Heart left ventricle (tissue), 16 donors: Measurements from ENCODE around the gene PARVA. TPM values are rescaled to one million over a fixed set of nuclear protein-coding genes. Genes with fewer than 3 reads are reported as not detected.

ENCODE experiments used
- ATAC-seq, 4 donors: fragments of 200-7000 bp; cut with Tn5 transposase; one replicate each; pipeline ENCODE4 v1.9.1; 2020 to 2022; ENCODE audit warnings: moderate library complexity in 4 of 4, mild to moderate bottlenecking in 3 of 4, moderate number of reproducible peaks in 1 of 4
- DNase-seq, 5 donors: peaks; one replicate each; pipeline ENCODE4 v3.0.0-alpha.2; 2020
- H3K27ac ChIP-seq, 12 donors: fragments of 200-600 bp; sonication (generic) in 4 of 12; one replicate each; pipeline versions ENCODE4 v1.5.0 to v1.8.0; 2016 to 2022; ENCODE audit warnings: mild to moderate bottlenecking in 2 of 12
- H3K27me3 ChIP-seq, 9 donors: fragments of 200-600 bp; sonication (generic) in 2 of 9; one replicate each; pipeline versions ENCODE4 v1.5.1 to v1.8.0; 2016 to 2022; ENCODE audit warnings: mild to moderate bottlenecking in 3 of 9
- H3K36me3 ChIP-seq, 9 donors: fragments of 200-600 bp; sonication (generic) in 2 of 9; one replicate each; pipeline versions ENCODE4 v1.5.0 to v1.8.0; 2018 to 2022; ENCODE audit warnings: mild to moderate bottlenecking in 2 of 9
- H3K4me1 ChIP-seq, 12 donors: fragments of 200-600 bp; sonication (generic) in 4 of 12; one replicate each; pipeline versions ENCODE4 v1.5.0 to v1.8.0; 2016 to 2022; ENCODE audit warnings: mild to moderate bottlenecking in 3 of 12
- H3K4me3 ChIP-seq, 12 donors: fragments of 200-600 bp; sonication (generic) in 4 of 12; one replicate each; pipeline versions ENCODE4 v1.5.0 to v1.8.0; 2017 to 2022; ENCODE audit warnings: mild to moderate bottlenecking in 9 of 12, moderate library complexity in 4 of 12
- H3K9me3 ChIP-seq, 12 donors: fragments of 200-600 bp; sonication (generic) in 4 of 12; one replicate each; pipeline versions ENCODE4 v1.5.0 to v1.8.0; 2016 to 2022; ENCODE audit warnings: mild to moderate bottlenecking in 1 of 12
- CTCF ChIP-seq, 12 donors: fragments of 200-600 bp; sonication (generic) in 4 of 12; IDR thresholded peaks; one replicate each; pipeline versions ENCODE4 v1.5.0 to v1.8.0; 2018 to 2022; ENCODE audit warnings: antibody characterized with exemption in 12 of 12, mild to moderate bottlenecking in 5 of 12
- POLR2A ChIP-seq, 2 donors: fragments of 450-650 bp; IDR thresholded peaks; one replicate each; pipeline ENCODE4 v1.6.1; 2017; ENCODE audit warnings: antibody characterized with exemption in 2 of 2, mild to moderate bottlenecking in 2 of 2, moderate library complexity in 2 of 2
- WGBS, 4 donors: extraction: QIAGEN DNeasy Blood & Tissue Kit in 2 of 4; methylation state at CpG; one replicate each; pipeline versions ENCODE4 v1.1.5 to v1.1.7; 2013 to 2018; 5-methylcytosine and 5-hydroxymethylcytosine counted together
- intact Hi-C, 10 donors: fragments of 100-400 bp; cut with DNase I; formaldehyde crosslinking; loops; one replicate each; pipeline versions ENCODE4 v1.11.1 to v1.14.2; 2022
- polyA plus RNA-seq, 2 donors: library from polyadenylated mRNA; stranded (reverse); fragments of 200-250 nt; gene quantifications; one replicate each; pipeline ENCODE4 v1.2.3, GENCODE V29; 2013
- total RNA-seq, 9 donors: library from RNA; depleted of rRNA in 2 of 9; stranded (reverse); fragments of >200 nt in 2 of 9; fragmentation: NEBNext Ultra II Directional in 3 of 9; extraction: Animal tissue kit (Norgen Biotek cat#: 25700) in 3 of 9; gene quantifications; one replicate each; pipeline versions ENCODE4 v1.1.0 to v1.2.4, GENCODE V29; 2016 to 2023
- donor health status: ischemic (EF 13 %, LVEDD 7.1; RV severe dilation, severe dysfunction).
- donor health status: healthy with polysubstance abuse.
- donor health status: DM: no; HTN: yes; CAD: no.
- donor health status: DM: no; HTN: no; CAD: no.
- donor health status: ischemic (EF 25% LVEDD 6.9; RV normal size, moderate dysfunction).
- donor health status: ischemic (EF 25% LVEDD 5.7; RV mildly dilated, moderate dysfunction).
- donor health status: healthy.
- donor health status: DM: yes; HTN: yes; CAD: no.
- donor health status: ischemic (EF 35%, LVEDD 5.7; RV mildly dilated, moderate dysfunction).
- donor health status: nonischemic (EF 11% LVEDD 7.7; RV severe dilation, severe dysfunction).
- donor health status: DM: yes; HTN: yes; CAD: no.
- donor health status: PGD.
- donor health status: ischemic (EF 29% LVEDD 5.4; RV normal size, mild dysfunction).
- donor health status: nonischemic (EF 23%, LVEDD 6.1; RV moderate dilation, normal function).

PARVA gene
- total and polyA plus RNA-seq, 11 donors = 22.7 to 99.2 (median 65.9) TPM

GRCh38 chr11:12480401-12480800 lies 103.0 kb downstream of the PARVA start:
- H3K27ac ChIP-seq = peak overlapping the region in 1 of 12 donors; percentile 43
- peaks cover 0 to 68% (median 29%) of the 10 kb centered on the region in 9 donors for H3K36me3 ChIP-seq
- intact Hi-C loops = loop anchor here in 4 of 10 donors (10.0 kb wide), 3 partner anchors 46 to 156 kb away; no protein-coding TSS in a partner anchor
- ATAC-seq = no peak
- no peaks in the 10 kb centered on the region for H3K9me3 ChIP-seq
- no peak for DNase-seq
- no peak overlapping the region for H3K4me3 ChIP-seq
- no peaks in the 10 kb centered on the region for H3K27me3 ChIP-seq
- 94 to 97% (median 97%) methylated on average over 4 of the region's 4 CpGs for WGBS, 4 donors
- H3K4me1 ChIP-seq = peaks cover 0 to 35% (median 15%) of the 10 kb centered on the region in 12 donors
- TF ChIP-seq CTCF (IDR thresholded peaks at IDR 0.05) (no peak), POLR2A (IDR thresholded peaks at IDR 0.05) (no peak)

GRCh38 chr11:12482839-12483238 lies 105.5 kb downstream of the PARVA start:
- TF ChIP-seq POLR2A (IDR thresholded peaks at IDR 0.05) = no peak
- no peak for TF ChIP-seq CTCF (IDR thresholded peaks at IDR 0.05)
- Histone ChIP-seq H3K9me3 (no peaks in the 10 kb centered on the region), H3K4me3 (no peak overlapping the region), H3K27me3 (no peaks in the 10 kb centered on the region), H3K27ac (peak overlapping the region in 11 of 12 donors; percentile 36 to 76 (median 67)), H3K4me1 (peaks cover 0 to 37% (median 15%) of the 10 kb centered on the region in 12 donors), H3K36me3 (peaks cover 0 to 59% (median 9%) of the 10 kb centered on the region in 9 donors)
- DNase-seq = peak in 4 of 5 donors; percentile 22 to 66 (median 34)
- 57 to 85% (median 69%) methylated on average over 2 of the region's 2 CpGs for WGBS, 4 donors
- ATAC-seq = peak; percentile 37 to 82 (median 70)
- intact Hi-C loops = loop anchor here in 4 of 10 donors (10.0 kb wide), 3 partner anchors 48 to 158 kb away; no protein-coding TSS in a partner anchor

- Histone ChIP-seq H3K4me3 (no peak overlapping the region), H3K36me3 (peaks cover 0 to 52% (median 6%) of the 10 kb centered on the region in 9 donors), H3K4me1 (peaks cover 0 to 29% (median 11%) of the 10 kb centered on the region in 12 donors), H3K27me3 (no peaks in the 10 kb centered on the region), H3K27ac (peak overlapping the region in 11 of 12 donors; percentile 36 to 76 (median 67)), H3K9me3 (peaks cover 0 to 7% (median 0%) of the 10 kb centered on the region in 12 donors)
- intact Hi-C loops = loop anchor here in 4 of 10 donors (10.0 kb wide), 3 partner anchors 49 to 159 kb away; no protein-coding TSS in a partner anchor
- TF ChIP-seq POLR2A (IDR thresholded peaks at IDR 0.05) (no peak), CTCF (IDR thresholded peaks at IDR 0.05) (no peak)
- DNase-seq = peak in 2 of 5 donors; percentile 47 to 50
- ATAC-seq = peak; percentile 32 to 78 (median 72)
- 42 to 55% (median 46%) methylated on average over 5 of the region's 5 CpGs for WGBS, 4 donors
These were observed 106.2 kb downstream of the PARVA start for GRCh38 chr11:12483604-12484003.

GRCh38 chr11:12485328-12485727 lies 108.0 kb downstream of the PARVA start:
- peak in 8 of 12 donors; percentile 9 to 44 (median 34) for TF ChIP-seq CTCF (IDR thresholded peaks at IDR 0.05)
- no peak for TF ChIP-seq POLR2A (IDR thresholded peaks at IDR 0.05)
- H3K27me3 ChIP-seq = no peaks in the 10 kb centered on the region
- intact Hi-C loops = loop anchor here in 5 of 10 donors (5.0 to 10.0 kb wide), 4 partner anchors 51 to 161 kb away; no protein-coding TSS in a partner anchor
- 88 to 97% (median 94%) methylated on average over 1 of the region's 1 CpG for WGBS, 4 donors
- ATAC-seq (no peak), DNase-seq (no peak)
- no peak overlapping the region for H3K4me3 ChIP-seq
- no peak overlapping the region for H3K27ac ChIP-seq
- H3K9me3 ChIP-seq = peaks cover 0 to 21% (median 5%) of the 10 kb centered on the region in 12 donors
- peaks cover 0 to 24% (median 9%) of the 10 kb centered on the region in 12 donors for H3K4me1 ChIP-seq
- H3K36me3 ChIP-seq = peaks cover 0 to 35% (median 2%) of the 10 kb centered on the region in 9 donors
